Peyer's patch (tissue), 4 donors: ENCODE data around the gene TBRG4. TPM values are rescaled to one million over a fixed set of nuclear protein-coding genes. Genes with fewer than 3 reads are reported as not detected.

ENCODE experiments used
- small RNA-seq, 2 donors: library from RNA; depleted of rRNA; stranded (forward); fragments of <200 nt; gene quantifications; one replicate each; pipeline ENCODE3, GENCODE V24; 2016
- total RNA-seq, 4 donors: library from RNA; depleted of rRNA; stranded (reverse); fragments of >200 nt; gene quantifications; one replicate each; pipeline ENCODE4 v1.1.0, GENCODE V29; 2016

The TBRG4 gene
- total RNA-seq, 4 donors from 2014 or later = 75.5 to 117 (median 108) TPM

Small RNAs within 50 kb of the gene (small RNA-seq; reads per million reads assigned to genes)
- gene SNORA5A (3.2 to 4.5 reads per million in 2 donors), gene SNORA5B (0 reads per million in 2 donors), gene SNORA5C (126 to 229 reads per million in 2 donors)

Other genes starting within 250 kb of the TBRG4 start
- gene PURB, start 226.2 kb downstream of the TBRG4 start, total RNA-seq = 10 to 100 TPM; 13.8 to 21.5 (median 15.8) TPM
- 10 to 100 TPM in 1 of 4 donors, 1 to 10 TPM in 3; 2.7 to 14.9 (median 5.0) TPM for gene MYO1G, start 132.7 kb downstream of the TBRG4 start, total RNA-seq
- gene CCM2, start 111.5 kb downstream of the TBRG4 start, total RNA-seq = 10 to 100 TPM; 23.3 to 49.5 (median 32.5) TPM
- 10 to 100 TPM in 1 of 4 donors, 1 to 10 TPM in 2, not detected in 1; 1.5 to 13.6 (median 5.0) TPM for gene NACAD, start 22.7 kb downstream of the TBRG4 start, total RNA-seq
- 10 to 100 TPM in 3 of 4 donors, 1 to 10 TPM in 1; 8.6 to 89.1 (median 20.1) TPM for gene RAMP3, start 46.1 kb upstream of the TBRG4 start, total RNA-seq